ENCODE results near the gene OLFML2B. TPM values are rescaled to one million over a fixed set of nuclear protein-coding genes. Genes with fewer than 3 reads are reported as not detected.

Gene OLFML2B
- total RNA-seq, 2 experiments from 2014 or later: not detected

DNA sequence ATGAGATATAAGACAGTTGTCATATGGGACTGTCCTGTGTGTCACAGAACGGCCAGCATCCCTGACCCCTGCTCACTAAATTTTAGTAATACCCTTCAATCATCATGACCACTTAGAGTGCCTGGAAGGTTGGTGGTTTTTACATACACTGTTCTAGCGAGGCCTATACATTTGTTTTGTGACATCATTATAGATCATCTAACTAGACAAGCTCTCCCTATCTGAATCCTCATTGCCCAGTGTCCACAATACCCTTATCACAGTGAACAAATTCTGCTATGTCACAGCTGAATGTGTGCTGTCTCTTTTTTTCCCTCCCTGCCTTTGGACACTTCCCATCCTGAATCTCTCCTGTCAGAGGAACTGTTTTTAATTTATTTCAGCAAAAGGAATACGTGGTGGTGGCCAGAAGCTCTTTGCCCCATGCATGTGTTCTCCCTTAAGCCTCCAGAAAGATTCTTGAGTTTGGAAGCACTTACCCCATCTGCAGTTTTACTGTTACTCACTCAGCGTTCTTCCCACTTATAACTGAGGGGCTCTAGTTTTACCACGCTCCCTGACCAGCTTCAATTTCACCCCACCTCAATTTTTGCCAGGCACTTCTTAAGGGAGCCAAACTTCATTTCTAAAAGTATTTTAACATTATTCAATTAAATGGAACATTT is 70.3 kb downstream of the OLFML2B start:
- Mint-ChIP-seq H3K4me1 (peaks cover 14% of the 10 kb centered on the region), H3K9me3 (ENCODE audit: low read depth) (no peaks in the 10 kb centered on the region), H3K27me3 (no peaks in the 10 kb centered on the region), H3K4me3 (no peak overlapping the region), H3K27ac (no peak overlapping the region), H3K36me3 (peaks cover 12% of the 10 kb centered on the region)
- no peak for DNase-seq
- no peak for ATAC-seq
- CTCF ChIA-PET: interaction anchor here (1.1 to 1.4 kb wide), 2 partner anchors 9 to 28 kb away, joined by 3 read pairs; no protein-coding TSS in a partner anchor

DNA sequence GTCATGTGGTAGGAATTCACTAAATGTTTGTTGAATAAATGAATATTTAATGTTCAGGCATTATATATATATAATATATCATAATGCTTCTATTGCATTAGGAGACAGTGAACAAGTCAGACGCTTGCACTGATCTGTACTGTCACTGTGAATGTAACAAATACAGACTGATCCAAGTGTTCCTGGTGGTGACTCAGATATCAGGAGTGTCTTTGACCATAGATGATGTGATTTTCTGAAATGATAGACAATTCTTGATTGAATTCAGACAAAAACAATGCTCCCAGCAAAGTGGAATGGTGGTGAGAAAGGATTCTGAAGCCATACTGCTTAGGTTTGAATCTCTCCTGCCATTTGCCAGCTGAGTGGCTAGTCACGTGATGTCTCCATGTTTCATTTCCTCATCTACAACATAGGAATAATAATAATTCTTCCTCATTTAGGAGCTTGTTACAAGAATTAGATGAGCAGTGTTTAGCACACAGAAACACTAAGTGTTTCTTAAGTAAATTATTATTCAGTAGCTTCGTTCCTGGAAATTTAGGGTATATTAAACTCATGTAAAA is 71.0 kb downstream of the OLFML2B start:
- Mint-ChIP-seq H3K9me3 (ENCODE audit: low read depth) (no peaks in the 10 kb centered on the region), H3K27me3 (no peaks in the 10 kb centered on the region), H3K27ac (no peak overlapping the region), H3K4me1 (peaks cover 12% of the 10 kb centered on the region), H3K4me3 (no peak overlapping the region), H3K36me3 (peaks cover 11% of the 10 kb centered on the region)
- CTCF ChIA-PET: interaction anchor here (1.1 to 1.4 kb wide), 2 partner anchors 10 to 28 kb away, joined by 3 read pairs; no protein-coding TSS in a partner anchor
- DNase-seq (no peak), ATAC-seq (no peak)

DNA sequence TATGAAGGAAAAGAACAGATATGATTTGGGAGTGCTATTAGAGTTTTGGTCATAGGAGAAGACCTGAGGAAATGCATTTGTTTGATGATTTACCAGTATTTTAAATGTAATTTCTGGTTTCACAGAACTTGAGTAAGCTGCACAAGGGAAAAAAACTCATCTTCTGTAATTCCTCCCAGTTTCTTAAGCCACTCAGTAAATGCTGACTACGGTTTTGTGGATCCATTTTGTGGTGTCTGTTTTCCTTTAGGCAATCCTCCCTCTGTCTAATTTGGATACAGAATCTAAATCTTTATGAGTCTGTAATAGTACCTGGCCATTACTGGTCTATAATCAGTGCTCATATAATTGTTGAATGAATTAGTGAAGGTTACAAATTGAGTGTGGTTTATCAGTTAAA is 72.0 kb downstream of the OLFML2B start:
- H3K27ac Mint-ChIP-seq: no peak overlapping the region
- no peaks in the 10 kb centered on the region for H3K9me3 Mint-ChIP-seq (ENCODE audit: low read depth)
- peaks cover 15% of the 10 kb centered on the region for H3K36me3 Mint-ChIP-seq
- H3K4me1 Mint-ChIP-seq: peaks cover 12% of the 10 kb centered on the region
- CTCF ChIA-PET: no interaction called here
- DNase-seq (no peak), ATAC-seq (no peak)
- H3K27me3 Mint-ChIP-seq: no peaks in the 10 kb centered on the region
- H3K4me3 Mint-ChIP-seq: no peak overlapping the region

GRCh38 chr1:161950377-161950776 is 73.3 kb downstream of the OLFML2B start:
- H3K27ac Mint-ChIP-seq: no peak overlapping the region
- ATAC-seq (no peak), DNase-seq (no peak)
- CTCF ChIA-PET: no interaction called here
- H3K36me3 Mint-ChIP-seq: peaks cover 11% of the 10 kb centered on the region
- H3K4me1 Mint-ChIP-seq: peaks cover 12% of the 10 kb centered on the region
- H3K4me3 Mint-ChIP-seq: no peak overlapping the region
- H3K27me3 Mint-ChIP-seq: no peaks in the 10 kb centered on the region
- H3K9me3 Mint-ChIP-seq (ENCODE audit: low read depth): no peaks in the 10 kb centered on the region

- Mint-ChIP-seq H3K36me3 (peaks cover 13% of the 10 kb centered on the region), H3K27ac (no peak overlapping the region), H3K4me1 (peaks cover 12% of the 10 kb centered on the region), H3K27me3 (no peaks in the 10 kb centered on the region), H3K9me3 (ENCODE audit: low read depth) (no peaks in the 10 kb centered on the region), H3K4me3 (no peak overlapping the region)
- CTCF ChIA-PET: no interaction called here
- no peak for ATAC-seq
- DNase-seq: no peak
Measured at GRCh38 chr1:161949548-161949947, 74.1 kb downstream of the OLFML2B start.

GRCh38 chr1:161948435-161948834 is 75.2 kb downstream of the OLFML2B start:
- peaks cover 4% of the 10 kb centered on the region for H3K4me1 Mint-ChIP-seq
- H3K9me3 Mint-ChIP-seq (ENCODE audit: low read depth): no peaks in the 10 kb centered on the region
- no peak overlapping the region for H3K4me3 Mint-ChIP-seq
- no peak overlapping the region for H3K27ac Mint-ChIP-seq
- DNase-seq (no peak), ATAC-seq (no peak)
- CTCF ChIA-PET: no interaction called here
- no peaks in the 10 kb centered on the region for H3K27me3 Mint-ChIP-seq
- H3K36me3 Mint-ChIP-seq: peaks cover 16% of the 10 kb centered on the region

GRCh38 chr1:161946071-161946987 is 77.3 kb downstream of the OLFML2B start:
- Mint-ChIP-seq H3K36me3 (peaks cover 19% of the 10 kb centered on the region), H3K27me3 (no peaks in the 10 kb centered on the region), H3K4me3 (no peak overlapping the region), H3K4me1 (no peaks in the 10 kb centered on the region), H3K27ac (no peak overlapping the region), H3K9me3 (ENCODE audit: low read depth) (no peaks in the 10 kb centered on the region)
- DNase-seq (no peak), ATAC-seq (no peak)
- CTCF ChIA-PET: interaction anchor here (1.7 kb wide), 1 partner anchor 16 kb away, joined by 4 read pairs; no protein-coding TSS in a partner anchor

- Mint-ChIP-seq H3K27ac (no peak overlapping the region), H3K27me3 (no peaks in the 10 kb centered on the region), H3K4me1 (no peaks in the 10 kb centered on the region), H3K9me3 (ENCODE audit: low read depth) (no peaks in the 10 kb centered on the region), H3K36me3 (peaks cover 19% of the 10 kb centered on the region), H3K4me3 (no peak overlapping the region)
- CTCF ChIA-PET: interaction anchor here (1.7 kb wide), 1 partner anchor 17 kb away, joined by 4 read pairs; no protein-coding TSS in a partner anchor
- ATAC-seq (no peak), DNase-seq (no peak)
Measured at GRCh38 chr1:161945306-161946060, 78.2 kb downstream of the OLFML2B start.

- peaks cover 12% of the 10 kb centered on the region for H3K36me3 Mint-ChIP-seq
Measured at GRCh38 chr1:161944381-161944780, 79.3 kb downstream of the OLFML2B start.

DNA sequence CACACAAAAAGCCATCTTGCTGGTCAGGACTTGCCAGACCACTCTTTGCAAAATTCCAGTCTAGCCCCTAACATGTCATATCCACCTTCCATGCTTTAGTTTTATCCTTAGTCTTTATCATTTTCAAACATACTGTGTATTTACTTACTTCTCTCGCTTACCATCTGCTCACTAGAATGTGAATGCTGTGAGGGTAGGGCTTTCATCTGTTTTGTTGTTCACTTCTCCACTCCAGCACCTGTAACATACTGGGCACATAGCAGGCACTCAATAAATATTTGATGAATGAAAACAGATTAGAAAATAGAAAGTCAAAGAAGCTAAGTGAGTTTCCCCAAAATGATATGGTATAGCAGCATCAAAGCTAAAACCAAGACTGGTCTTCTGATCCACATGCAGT is 79.9 kb downstream of the OLFML2B start:
- H3K27me3 Mint-ChIP-seq: no peaks in the 10 kb centered on the region
- no peaks in the 10 kb centered on the region for H3K4me1 Mint-ChIP-seq
- no peak overlapping the region for H3K27ac Mint-ChIP-seq
- no peaks in the 10 kb centered on the region for H3K9me3 Mint-ChIP-seq (ENCODE audit: low read depth)
- peaks cover 12% of the 10 kb centered on the region for H3K36me3 Mint-ChIP-seq
- ATAC-seq (no peak), DNase-seq (no peak)
- CTCF ChIA-PET: no interaction called here
- no peak overlapping the region for H3K4me3 Mint-ChIP-seq

More at GRCh38 chr1:161944381-161944780, 79.3 kb downstream of the OLFML2B start:
- no peaks in the 10 kb centered on the region for H3K4me1 Mint-ChIP-seq
- no peak for DNase-seq
- no peak overlapping the region for H3K27ac Mint-ChIP-seq
- CTCF ChIA-PET: interaction anchor here (1.7 kb wide), 1 partner anchor 18 kb away, joined by 4 read pairs; no protein-coding TSS in a partner anchor
- no peak overlapping the region for H3K4me3 Mint-ChIP-seq
- ATAC-seq: no peak
- no peaks in the 10 kb centered on the region for H3K27me3 Mint-ChIP-seq
- H3K9me3 Mint-ChIP-seq (ENCODE audit: low read depth): no peaks in the 10 kb centered on the region

GRCh38 chr1:161941726-161942436 is 81.8 kb downstream of the OLFML2B start:
- H3K4me1 Mint-ChIP-seq: no peaks in the 10 kb centered on the region
- no peak overlapping the region for H3K27ac Mint-ChIP-seq
- ATAC-seq (no peak), DNase-seq (no peak)
- CTCF ChIA-PET: no interaction called here
- no peaks in the 10 kb centered on the region for H3K27me3 Mint-ChIP-seq
- H3K4me3 Mint-ChIP-seq: no peak overlapping the region
- peaks cover 10% of the 10 kb centered on the region for H3K36me3 Mint-ChIP-seq
- H3K9me3 Mint-ChIP-seq (ENCODE audit: low read depth): no peaks in the 10 kb centered on the region

- Mint-ChIP-seq H3K4me3 (no peak overlapping the region), H3K9me3 (ENCODE audit: low read depth) (no peaks in the 10 kb centered on the region), H3K27me3 (no peaks in the 10 kb centered on the region), H3K27ac (no peak overlapping the region), H3K4me1 (no peaks in the 10 kb centered on the region), H3K36me3 (peaks cover 13% of the 10 kb centered on the region)
- DNase-seq (no peak), ATAC-seq (no peak)
- CTCF ChIA-PET: no interaction called here
Measured at GRCh38 chr1:161940866-161941591, 82.6 kb downstream of the OLFML2B start.

Measured in activated CD8-positive, alpha-beta memory T cell treated with anti-CD3 and anti-CD28 coated beads, Interleukin-2, amount 10 ng/mL, durations not matched to agents 7 days and 5 days (primary cell).